HG02973 (cell line): ENCODE results near the gene ALDH3B1.

Source experiments
- ATAC-seq: cut with Tn5 transposase; IDR thresholded peaks from one replicate; pipeline ENCODE4 v1.9.1; 2021; ENCODE audit warnings: moderate library complexity; ENCODE audit not compliant: unreplicated experiment

ALDH3B1 gene

GRCh38 chr11:68042219-68043028, 32.3 kb downstream of the ALDH3B1 start:
- no peak for ATAC-seq

GRCh38 chr11:68043029-68043348, 32.9 kb downstream of the ALDH3B1 start:
- ATAC-seq, result no peak

DNA sequence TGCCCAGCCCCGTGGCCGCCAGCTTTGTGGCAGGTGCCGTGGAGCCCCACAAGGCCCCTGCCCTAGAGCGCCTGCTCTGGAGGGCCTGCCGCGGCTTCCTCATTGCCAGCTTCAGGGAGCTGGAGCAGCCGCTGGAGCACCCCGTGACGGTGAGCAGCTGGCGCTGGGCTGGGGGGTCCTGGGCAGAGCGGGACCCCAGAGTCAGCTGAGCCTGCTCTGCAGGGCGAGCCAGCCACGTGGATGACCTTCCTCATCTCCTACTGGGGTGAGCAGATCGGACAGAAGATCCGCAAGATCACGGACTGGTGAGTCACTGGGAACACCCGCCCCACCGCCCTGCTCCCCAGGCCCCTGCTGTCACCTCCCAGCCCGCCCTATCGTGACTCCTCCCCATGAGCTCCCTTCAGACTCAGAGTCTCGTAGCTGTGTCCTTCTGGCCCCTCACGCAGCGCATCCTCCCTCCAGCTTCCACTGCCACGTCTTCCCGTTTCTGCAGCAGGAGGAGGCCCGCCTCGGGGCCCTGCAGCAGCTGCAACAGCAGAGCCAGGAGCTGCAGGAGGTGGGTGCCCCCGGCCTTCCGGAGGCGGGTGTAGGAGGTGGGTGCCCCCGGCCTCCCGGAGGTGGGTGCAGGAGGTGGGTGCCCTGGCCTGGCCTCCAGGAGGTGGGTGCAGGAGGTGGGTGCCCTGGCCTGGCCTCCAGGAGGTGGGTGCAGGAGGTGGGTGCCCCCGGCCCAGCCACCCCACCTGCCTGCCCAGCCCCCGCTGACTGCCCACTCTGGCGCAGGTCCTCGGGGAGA, 33.4 kb downstream of the ALDH3B1 start:
- no peak for ATAC-seq

- ATAC-seq, result no peak
These were observed 34.2 kb downstream of the ALDH3B1 start for GRCh38 chr11:68044145-68044813.

- no peak for ATAC-seq
These were observed 34.8 kb downstream of the ALDH3B1 start for GRCh38 chr11:68044898-68045351.

DNA sequence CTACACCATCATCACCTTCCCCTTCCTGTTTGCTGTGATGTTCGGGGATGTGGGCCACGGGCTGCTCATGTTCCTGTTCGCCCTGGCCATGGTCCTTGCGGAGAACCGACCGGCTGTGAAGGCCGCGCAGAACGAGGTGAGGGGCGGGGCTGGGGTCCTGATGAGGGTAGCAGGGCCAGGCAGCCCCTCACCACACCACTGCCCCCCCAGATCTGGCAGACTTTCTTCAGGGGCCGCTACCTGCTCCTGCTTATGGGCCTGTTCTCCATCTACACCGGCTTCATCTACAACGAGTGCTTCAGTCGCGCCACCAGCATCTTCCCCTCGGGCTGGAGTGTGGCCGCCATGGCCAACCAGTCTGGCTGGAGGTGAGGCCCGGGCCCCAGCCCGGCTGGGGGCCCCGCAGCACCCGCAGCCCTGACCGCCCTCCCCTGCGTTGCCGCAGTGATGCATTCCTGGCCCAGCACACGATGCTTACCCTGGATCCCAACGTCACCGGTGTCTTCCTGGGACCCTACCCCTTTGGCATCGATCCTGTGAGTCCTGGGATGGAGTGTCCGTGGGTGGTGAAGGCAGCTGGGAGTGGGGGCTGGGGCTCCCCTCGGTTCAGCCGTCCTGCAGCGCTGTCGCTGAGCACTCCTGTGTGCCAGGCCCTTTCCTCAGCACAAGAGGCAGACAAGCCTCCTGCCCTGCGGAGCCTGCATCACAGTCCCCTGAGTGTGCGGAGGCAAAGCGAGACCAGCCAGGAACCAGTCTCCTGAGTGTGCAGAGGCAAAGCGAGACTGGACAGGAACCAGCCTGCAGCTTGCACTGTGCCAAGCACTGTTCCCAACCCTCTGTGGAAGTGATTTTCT, 37.5 kb downstream of the ALDH3B1 start:
- no peak for ATAC-seq

DNA sequence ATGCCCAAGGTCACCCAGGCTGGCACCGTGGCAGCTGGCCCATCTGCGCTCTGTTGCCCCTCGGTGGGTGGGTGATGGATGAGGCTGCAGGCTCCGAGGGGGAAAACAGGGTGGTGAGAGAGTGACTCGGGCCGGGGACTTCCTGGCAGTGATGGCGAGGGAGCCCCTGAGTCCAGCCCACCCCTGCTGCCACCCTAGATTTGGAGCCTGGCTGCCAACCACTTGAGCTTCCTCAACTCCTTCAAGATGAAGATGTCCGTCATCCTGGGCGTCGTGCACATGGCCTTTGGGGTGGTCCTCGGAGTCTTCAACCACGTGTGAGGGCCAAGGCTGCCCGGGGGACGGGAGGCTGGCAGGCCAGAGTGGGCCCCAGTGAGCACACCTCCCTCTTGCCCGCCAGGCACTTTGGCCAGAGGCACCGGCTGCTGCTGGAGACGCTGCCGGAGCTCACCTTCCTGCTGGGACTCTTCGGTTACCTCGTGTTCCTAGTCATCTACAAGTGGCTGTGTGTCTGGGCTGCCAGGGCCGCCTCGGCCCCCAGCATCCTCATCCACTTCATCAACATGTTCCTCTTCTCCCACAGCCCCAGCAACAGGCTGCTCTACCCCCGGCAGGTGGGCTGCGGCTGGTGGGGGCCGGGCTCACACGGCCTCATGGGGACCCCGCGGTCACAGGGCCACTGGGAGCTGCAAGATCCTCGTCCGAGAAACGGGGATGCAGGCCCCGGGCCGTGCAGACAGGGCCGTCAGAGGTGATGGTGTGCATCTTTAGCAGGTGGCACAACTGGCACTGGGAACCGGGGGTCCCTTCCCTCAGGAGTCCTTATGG, 38.8 kb downstream of the ALDH3B1 start:
- no peak for ATAC-seq

DNA sequence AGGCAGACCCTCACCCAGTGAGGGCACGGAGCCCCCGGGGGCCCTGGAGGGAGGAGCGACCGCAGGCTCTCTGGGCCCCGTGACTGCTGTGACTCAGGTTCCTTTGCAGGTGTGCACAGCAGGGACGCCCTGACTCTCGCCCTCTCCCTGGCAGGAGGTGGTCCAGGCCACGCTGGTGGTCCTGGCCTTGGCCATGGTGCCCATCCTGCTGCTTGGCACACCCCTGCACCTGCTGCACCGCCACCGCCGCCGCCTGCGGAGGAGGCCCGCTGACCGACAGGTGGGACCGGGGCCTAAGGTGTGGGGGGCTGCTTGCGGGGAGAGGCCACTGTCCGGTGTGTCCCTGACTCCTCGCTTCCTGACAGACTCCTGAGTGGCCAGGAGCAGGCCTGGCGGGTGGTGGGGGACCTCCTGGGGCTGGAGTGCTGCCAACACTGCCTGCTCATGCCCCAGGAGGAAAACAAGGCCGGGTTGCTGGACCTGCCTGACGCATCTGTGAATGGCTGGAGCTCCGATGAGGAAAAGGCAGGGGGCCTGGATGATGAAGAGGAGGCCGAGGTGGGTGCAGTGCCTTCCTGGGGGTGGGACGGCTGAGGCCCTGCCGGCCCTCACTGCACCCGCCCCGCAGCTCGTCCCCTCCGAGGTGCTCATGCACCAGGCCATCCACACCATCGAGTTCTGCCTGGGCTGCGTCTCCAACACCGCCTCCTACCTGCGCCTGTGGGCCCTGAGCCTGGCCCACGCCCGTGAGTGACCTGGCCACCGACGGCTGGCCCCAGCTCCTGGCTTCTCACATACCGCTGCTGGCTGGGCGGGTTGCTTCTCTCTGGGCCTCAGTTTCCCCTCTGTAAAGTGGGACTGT, 39.6 kb downstream of the ALDH3B1 start:
- no peak for ATAC-seq

DNA sequence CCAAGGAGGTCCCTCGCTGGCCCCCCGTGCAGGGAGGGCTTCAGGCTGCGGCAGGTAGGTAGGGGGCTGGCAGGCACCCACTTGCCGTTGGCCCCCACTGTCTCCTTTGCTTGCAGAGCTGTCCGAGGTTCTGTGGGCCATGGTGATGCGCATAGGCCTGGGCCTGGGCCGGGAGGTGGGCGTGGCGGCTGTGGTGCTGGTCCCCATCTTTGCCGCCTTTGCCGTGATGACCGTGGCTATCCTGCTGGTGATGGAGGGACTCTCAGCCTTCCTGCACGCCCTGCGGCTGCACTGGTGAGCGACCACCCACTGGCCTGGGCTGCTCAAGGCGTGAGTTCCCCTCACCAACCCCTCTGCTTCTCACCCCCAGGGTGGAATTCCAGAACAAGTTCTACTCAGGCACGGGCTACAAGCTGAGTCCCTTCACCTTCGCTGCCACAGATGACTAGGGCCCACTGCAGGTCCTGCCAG, 40.3 kb downstream of the ALDH3B1 start:
- ATAC-seq, result no peak

DNA sequence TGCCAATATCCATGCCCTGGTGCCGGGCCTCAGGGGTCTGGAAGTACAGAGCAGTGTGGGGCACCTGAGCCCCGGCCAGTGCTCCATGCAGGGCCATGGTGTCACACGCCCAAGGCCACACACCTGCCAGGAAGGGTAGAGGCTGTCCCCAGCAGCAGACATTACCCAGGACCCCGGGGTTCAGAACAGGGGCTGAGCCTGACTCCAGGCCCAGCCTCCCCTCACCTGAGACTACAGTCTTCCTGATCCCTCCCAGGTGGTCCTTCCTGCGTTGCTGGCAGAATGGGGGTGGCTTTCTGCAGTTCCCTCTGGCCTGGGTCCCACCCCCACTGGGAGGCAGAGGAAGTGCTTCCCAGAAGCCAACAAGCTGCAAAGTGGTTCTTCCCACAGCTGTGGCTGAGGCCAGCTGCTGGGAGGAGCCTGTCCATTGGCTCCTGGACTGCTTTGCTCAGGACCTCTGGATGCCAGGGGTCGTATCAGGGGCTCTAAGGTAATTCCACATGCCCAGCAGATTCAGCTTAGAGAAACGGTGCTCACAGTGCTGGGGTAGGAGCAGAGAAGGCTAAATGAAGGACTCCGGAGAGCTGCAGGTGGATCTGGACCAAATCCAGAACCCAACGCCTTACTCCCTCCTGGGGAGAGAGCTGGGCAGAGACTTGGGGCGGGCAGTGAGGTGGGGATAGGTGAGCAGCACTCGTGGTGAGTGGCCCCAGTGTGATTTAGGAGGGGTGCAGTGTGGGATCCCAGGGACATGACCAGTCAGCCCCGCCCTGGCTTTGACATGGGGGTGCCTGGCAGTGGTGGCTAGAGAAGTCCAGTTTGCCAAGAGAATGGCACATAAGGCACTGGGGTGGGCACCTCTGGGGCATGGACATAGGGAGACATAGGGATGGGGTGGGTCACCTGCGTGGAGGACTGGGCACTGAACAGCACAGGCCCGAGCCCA, 41.3 kb downstream of the ALDH3B1 start:
- ATAC-seq, result no peak

DNA sequence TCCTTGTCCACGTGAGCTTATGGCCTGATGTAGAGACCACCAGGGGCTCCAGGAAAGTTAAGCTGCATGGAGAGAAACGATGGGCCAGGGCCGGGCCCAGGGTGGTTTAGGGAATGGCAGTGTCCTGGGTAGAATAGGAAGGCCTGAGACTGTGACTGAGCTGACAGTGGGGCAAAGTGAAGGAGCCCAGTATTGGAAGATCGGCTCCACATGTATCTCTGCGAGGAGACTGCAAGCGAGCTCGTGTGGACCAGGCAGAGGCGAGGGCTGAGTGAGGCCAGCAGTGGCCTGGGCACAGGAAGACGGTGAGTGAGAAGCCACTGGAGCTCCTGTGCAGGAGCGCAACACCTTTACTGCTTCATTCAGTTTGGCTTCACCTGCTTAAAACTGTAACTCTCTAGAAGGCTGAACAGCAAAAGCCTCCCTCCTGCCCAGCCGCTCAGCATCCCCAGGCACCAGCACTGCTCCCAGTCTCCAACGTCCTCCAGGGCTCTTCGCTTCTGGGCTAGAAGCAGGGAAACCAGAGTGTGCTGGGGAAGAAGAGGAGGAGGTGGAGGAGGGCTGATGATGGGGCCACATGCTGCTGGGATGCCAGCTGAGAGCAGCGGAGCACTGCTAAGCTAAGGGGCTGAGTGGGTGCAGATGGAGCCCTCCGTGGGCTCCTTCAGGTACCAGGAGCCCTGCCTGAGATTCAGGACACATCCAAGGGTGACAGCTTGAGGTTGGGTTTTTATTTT, 42.2 kb downstream of the ALDH3B1 start:
- ATAC-seq, result no peak

- ATAC-seq, result no peak
These were observed 43.0 kb downstream of the ALDH3B1 start for GRCh38 chr11:68053117-68053516.

GRCh38 chr11:68053981-68054812, 44.1 kb downstream of the ALDH3B1 start:
- ATAC-seq, result no peak

DNA sequence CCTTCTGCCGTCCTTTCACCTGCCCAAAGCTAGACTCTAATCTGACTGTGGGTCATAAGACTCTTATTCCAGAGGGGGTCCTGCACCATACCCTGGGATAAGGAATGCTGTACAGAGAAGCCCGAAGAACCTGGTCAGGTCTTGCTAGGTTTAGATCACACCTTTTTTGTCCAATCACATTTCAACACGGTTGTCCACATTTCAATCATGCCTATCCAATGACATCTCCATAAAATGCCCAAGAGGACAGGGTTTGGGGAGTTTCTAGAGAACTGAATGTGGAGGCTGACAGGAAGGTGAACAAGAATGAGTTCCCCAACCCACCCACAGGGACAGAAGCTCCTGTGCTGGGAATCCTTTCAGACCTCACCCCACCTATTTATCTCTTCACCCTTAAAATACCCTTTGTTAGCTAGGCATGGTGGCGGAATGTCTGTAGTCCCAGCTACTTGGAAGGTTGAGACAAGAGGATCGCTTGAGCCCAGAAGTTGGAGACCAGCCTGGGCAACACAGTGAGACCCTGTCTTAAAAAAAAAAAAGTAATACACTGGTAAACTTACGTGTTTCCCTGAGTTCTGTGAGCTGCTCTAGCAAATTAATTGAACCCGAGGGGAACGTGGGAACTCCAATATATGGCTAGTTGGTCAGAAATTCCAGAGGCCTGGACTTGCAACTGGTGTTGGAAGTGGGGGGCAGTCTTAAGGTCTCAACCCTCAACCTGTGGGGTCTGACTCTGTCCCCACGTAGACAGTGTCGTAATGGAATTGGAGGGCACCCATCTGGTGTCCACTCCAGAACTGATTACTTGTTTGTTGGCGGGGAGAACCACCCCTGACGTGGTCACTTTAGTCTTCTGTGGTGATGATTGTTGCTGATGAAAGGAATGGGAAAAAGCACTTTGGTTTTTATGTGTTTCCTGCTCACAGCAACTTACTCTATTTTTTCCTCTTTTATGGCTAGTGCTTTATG, 46.5 kb downstream of the ALDH3B1 start:
- ATAC-seq, result no peak

DNA sequence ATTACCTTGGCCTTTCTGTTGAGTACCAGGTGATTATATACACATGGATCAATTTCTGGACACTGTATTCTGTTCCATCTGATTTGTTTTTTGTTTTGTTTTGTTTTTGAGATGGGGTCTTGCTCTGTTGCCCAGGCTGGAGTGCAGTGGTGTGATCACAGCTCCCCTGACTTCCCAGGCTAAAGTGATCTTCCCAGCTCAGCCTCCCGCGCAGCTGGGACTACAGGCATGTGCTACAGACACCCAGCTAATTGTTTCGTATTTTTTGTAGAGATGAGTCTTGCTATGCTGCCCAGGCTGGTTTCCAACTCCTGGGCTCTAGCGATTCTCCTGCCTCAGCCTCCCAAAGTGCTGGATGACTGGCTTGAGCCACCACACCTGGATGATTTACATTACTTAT, 47.7 kb downstream of the ALDH3B1 start:
- no peak for ATAC-seq
